ENCODE results near the gene GJB6. TPM values are rescaled to one million over a fixed set of nuclear protein-coding genes. Genes with fewer than 3 reads are reported as not detected.
A peak's percentile ranks its signal among the peaks of the same experiment; 100 is the strongest.

Gene GJB6
- total RNA-seq, 1 donor from 2014 or later, result not detected

DNA sequence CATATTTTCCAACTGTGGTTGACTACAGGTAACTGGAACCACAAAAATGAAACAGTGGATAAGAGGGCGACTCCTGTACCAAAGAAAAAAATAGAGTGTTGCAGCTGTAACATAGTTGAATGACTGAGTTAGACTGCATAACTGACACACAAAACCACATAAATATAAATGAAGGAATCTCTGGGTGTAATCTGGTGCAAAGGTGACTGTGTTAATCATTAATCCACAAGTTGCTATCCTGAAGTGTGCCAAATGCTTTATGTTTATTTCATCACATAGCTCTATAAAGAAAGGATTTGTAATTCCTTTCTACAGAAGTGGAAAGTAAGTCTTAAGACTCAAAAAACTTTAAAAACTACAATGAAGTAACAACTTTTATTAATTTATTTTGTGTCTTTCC, 33.3 kb downstream of the GJB6 start:
- Histone ChIP-seq H3K4me3 (ENCODE audit: low read length in 3 of 3) (no peak overlapping the region), H3K36me3 (ENCODE audit: control insufficient read depth in 3 of 3, insufficient read depth in 3 of 3, low read length in 3 of 3) (no peaks in the 10 kb centered on the region), H3K27ac (ENCODE audit: low read depth, low read length) (no peak overlapping the region), H3K9me3 (ENCODE audit: control insufficient read depth in 3 of 3, low read length in 3 of 3) (no peaks in the 10 kb centered on the region), H3K27me3 (ENCODE audit: control insufficient read depth in 3 of 3, insufficient read depth in 3 of 3, low read length in 3 of 3) (peaks cover 23 to 35% (median 31%) of the 10 kb centered on the region in 3 donors), H3K9ac (ENCODE audit: low read depth in 1 of 3, low read length in 3 of 3) (no peak overlapping the region), H3K4me1 (ENCODE audit: control insufficient read depth in 3 of 3, insufficient read depth in 3 of 3, low read length in 3 of 3) (peaks cover 2 to 7% (median 7%) of the 10 kb centered on the region in 3 donors)

DNA sequence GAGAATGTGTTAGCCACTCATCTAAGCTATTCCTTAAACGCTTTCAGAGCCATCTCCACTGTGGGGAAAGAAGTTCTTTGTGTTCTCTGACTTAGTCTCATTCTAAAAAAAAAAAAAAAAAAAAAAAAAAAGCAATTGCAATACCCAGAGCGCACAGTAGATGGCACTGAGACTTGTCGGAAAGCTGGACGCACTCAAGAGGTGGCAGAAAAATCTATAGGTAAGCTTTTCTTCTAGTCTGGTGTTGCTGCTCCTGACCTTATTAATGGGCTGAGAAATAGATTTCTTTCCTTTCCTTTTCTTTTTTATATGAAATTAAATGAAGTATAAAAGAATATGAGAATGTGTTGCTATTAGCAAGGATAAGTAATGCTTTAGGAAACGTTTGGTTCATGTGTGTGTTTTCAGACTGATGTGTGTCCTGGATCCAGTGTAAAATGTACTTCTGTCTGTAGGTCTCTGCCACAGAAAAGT, 34.7 kb downstream of the GJB6 start:
- Histone ChIP-seq H3K4me1 (ENCODE audit: control insufficient read depth in 3 of 3, insufficient read depth in 3 of 3, low read length in 3 of 3) (peaks cover 10 to 14% (median 12%) of the 10 kb centered on the region in 3 donors), H3K9me3 (ENCODE audit: control insufficient read depth in 3 of 3, low read length in 3 of 3) (no peaks in the 10 kb centered on the region), H3K4me3 (ENCODE audit: low read length in 3 of 3) (no peak overlapping the region), H3K27me3 (ENCODE audit: control insufficient read depth in 3 of 3, insufficient read depth in 3 of 3, low read length in 3 of 3) (peaks cover 30 to 43% (median 39%) of the 10 kb centered on the region in 3 donors), H3K9ac (ENCODE audit: low read depth in 1 of 3, low read length in 3 of 3) (no peak overlapping the region), H3K27ac (ENCODE audit: low read depth, low read length) (no peak overlapping the region), H3K36me3 (ENCODE audit: control insufficient read depth in 3 of 3, insufficient read depth in 3 of 3, low read length in 3 of 3) (no peaks in the 10 kb centered on the region)

DNA sequence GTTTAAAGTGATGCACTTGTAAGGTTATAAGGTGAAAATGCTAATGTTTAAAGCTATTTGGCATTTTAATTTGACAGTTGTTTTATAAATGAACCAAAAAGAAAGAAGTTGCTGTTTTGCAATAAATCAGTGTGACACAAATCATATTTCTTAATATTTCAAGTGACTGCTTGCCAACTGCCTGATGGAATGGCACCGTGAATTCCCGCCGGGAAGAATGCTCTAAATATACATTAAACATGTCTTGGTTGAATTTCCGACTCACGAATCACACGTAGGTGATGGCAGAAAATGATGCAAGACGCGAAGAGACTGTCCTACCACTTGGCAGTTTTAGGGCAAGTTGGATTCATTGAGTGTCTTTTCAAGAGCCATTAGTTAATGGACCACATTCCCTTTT, 36.3 kb downstream of the GJB6 start:
- peaks cover 36 to 59% (median 50%) of the 10 kb centered on the region in 3 donors for H3K27me3 ChIP-seq (ENCODE audit: control insufficient read depth in 3 of 3, insufficient read depth in 3 of 3, low read length in 3 of 3)
- no peak overlapping the region for H3K27ac ChIP-seq (ENCODE audit: low read depth, low read length)
- H3K36me3 ChIP-seq (ENCODE audit: control insufficient read depth in 3 of 3, insufficient read depth in 3 of 3, low read length in 3 of 3), result no peaks in the 10 kb centered on the region
- no peak overlapping the region for H3K9ac ChIP-seq (ENCODE audit: low read depth in 1 of 3, low read length in 3 of 3)
- peaks cover 16 to 20% (median 18%) of the 10 kb centered on the region in 3 donors for H3K4me1 ChIP-seq (ENCODE audit: control insufficient read depth in 3 of 3, insufficient read depth in 3 of 3, low read length in 3 of 3)
- H3K4me3 ChIP-seq (ENCODE audit: low read length in 3 of 3), result no peak overlapping the region
- no peaks in the 10 kb centered on the region for H3K9me3 ChIP-seq (ENCODE audit: control insufficient read depth in 3 of 3, low read length in 3 of 3)

DNA sequence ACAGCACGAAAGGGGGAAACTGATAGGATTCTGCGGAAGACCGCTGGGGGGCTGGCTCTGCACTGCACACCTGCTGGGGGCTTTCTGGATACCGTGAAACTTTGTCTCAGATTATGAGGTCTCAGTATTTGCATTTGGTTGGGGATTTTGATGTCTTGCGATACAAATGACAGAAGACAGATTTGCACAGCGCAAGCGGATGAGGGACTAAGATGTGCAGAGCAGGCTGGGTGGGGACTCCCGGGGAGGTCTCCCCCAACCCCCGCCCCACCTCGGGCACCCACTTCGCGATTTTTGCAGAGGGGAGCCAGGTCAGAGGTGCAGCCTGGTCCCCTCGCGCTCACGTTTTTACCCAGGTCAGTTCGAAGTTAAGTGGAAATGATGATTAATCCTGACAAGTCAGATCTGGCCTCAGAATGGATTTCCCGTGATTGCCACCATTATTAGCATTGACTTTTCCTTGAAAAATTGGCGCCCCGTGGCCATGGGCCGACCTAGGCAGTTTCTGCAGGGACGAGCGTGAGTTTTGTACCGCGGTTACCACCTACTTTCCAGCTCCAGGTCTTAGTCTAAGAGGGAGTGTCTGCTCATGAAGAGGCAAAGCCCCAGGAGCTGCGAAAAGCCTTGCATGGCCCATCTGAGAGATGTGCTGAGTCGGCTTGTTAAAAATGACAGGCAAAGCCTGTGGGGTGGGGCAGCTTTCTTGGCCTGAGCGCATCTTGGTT, 38.0 kb downstream of the GJB6 start:
- H3K27ac ChIP-seq (ENCODE audit: low read depth, low read length), result no peak overlapping the region
- H3K4me3 ChIP-seq (ENCODE audit: low read length in 3 of 3), result no peak overlapping the region
- H3K4me1 ChIP-seq (ENCODE audit: control insufficient read depth in 3 of 3, insufficient read depth in 3 of 3, low read length in 3 of 3), result peaks cover 16 to 20% (median 18%) of the 10 kb centered on the region in 3 donors

DNA sequence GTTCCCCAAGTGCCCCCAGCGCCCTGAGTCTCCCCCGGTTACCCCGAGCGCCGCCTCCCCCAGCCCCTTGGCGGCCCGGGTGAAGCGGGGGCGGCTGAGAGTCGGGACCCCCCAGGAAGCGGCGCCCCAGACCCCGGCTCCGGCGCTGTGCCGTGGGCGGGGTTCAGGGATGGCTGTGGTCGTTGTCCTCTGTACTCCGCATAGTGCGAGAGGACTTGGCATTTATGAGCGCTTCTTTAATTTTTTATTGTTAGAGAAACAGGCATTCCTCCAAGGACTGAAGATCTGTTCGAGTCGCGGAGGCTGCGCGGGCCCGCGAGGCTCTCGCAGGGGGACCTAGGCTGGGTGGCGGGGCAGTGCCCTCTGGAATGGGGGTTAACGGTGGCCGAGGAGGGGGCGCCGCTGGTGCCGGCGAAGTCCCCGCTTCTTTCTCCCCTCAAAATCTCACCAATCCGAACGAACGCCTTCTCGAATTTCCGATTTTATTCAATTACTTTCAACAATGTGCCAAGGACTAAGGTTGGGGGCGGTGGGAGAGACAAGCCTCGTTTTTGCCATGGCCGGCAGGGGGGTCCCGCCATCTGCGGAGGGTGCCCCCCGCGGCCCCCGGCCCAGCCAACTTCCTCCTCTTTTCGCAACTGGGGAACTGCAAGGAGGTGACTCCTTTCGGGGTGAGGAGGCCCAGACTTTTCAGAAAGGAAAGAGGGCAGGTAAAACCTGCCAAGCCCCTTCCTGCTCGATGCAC, 38.8 kb downstream of the GJB6 start:
- H3K9ac ChIP-seq (ENCODE audit: low read depth in 1 of 3, low read length in 3 of 3), result no peak overlapping the region
- no peak overlapping the region for H3K27ac ChIP-seq (ENCODE audit: low read depth, low read length)
- peak overlapping the region; percentile 23 to 40 (median 35) for H3K4me3 ChIP-seq (ENCODE audit: low read length in 3 of 3)
- no peaks in the 10 kb centered on the region for H3K36me3 ChIP-seq (ENCODE audit: control insufficient read depth in 3 of 3, insufficient read depth in 3 of 3, low read length in 3 of 3)
- H3K9me3 ChIP-seq (ENCODE audit: control insufficient read depth in 3 of 3, low read length in 3 of 3), result no peaks in the 10 kb centered on the region
- H3K27me3 ChIP-seq (ENCODE audit: control insufficient read depth in 3 of 3, insufficient read depth in 3 of 3, low read length in 3 of 3), result peaks cover 41 to 66% (median 50%) of the 10 kb centered on the region in 3 donors
- peaks cover 16 to 20% (median 18%) of the 10 kb centered on the region in 3 donors for H3K4me1 ChIP-seq (ENCODE audit: control insufficient read depth in 3 of 3, insufficient read depth in 3 of 3, low read length in 3 of 3)

More for the DNA sequence above, 38.0 kb downstream of the GJB6 start:
- Histone ChIP-seq H3K9ac (ENCODE audit: low read depth in 1 of 3, low read length in 3 of 3) (no peak overlapping the region), H3K36me3 (ENCODE audit: control insufficient read depth in 3 of 3, insufficient read depth in 3 of 3, low read length in 3 of 3) (no peaks in the 10 kb centered on the region), H3K27me3 (ENCODE audit: control insufficient read depth in 3 of 3, insufficient read depth in 3 of 3, low read length in 3 of 3) (peaks cover 41 to 66% (median 50%) of the 10 kb centered on the region in 3 donors), H3K9me3 (ENCODE audit: control insufficient read depth in 3 of 3, low read length in 3 of 3) (no peaks in the 10 kb centered on the region)

DNA sequence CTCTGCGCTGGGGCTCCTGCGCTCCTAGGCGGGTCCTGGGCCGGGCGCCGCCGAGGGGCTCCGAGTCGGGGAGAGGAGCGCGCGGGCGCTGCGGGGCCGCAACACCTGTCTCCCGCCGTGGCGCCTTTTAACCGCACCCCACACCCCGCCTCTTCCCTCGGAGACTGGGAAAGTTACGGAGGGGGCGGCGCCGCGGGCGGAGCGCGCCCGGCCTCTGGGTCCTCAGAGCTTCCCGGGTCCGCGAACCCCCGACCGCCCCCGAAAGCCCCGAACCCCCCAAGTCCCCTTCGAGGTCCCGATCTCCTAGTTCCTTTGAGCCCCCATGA, 39.3 kb downstream of the GJB6 start, which contains the start of gene GJB2:
GJB2 (minus strand) TSS at position 103 of the 326 bp plus-strand sequence. CDS start 3,357 bp downstream, outside the sequence.
- Histone ChIP-seq H3K36me3 (ENCODE audit: control insufficient read depth in 3 of 3, insufficient read depth in 3 of 3, low read length in 3 of 3) (no peaks in the 10 kb centered on the region), H3K4me1 (ENCODE audit: control insufficient read depth in 3 of 3, insufficient read depth in 3 of 3, low read length in 3 of 3) (peaks cover 16 to 20% (median 18%) of the 10 kb centered on the region in 3 donors), H3K27me3 (ENCODE audit: control insufficient read depth in 3 of 3, insufficient read depth in 3 of 3, low read length in 3 of 3) (peaks cover 41 to 66% (median 50%) of the 10 kb centered on the region in 3 donors), H3K9me3 (ENCODE audit: control insufficient read depth in 3 of 3, low read length in 3 of 3) (no peaks in the 10 kb centered on the region), H3K9ac (ENCODE audit: low read depth in 1 of 3, low read length in 3 of 3) (peak within 1 kb of the TSS in 2 of 3 donors; percentile 14 to 16), H3K27ac (ENCODE audit: low read depth, low read length) (no peak within 1 kb of the TSS), H3K4me3 (ENCODE audit: low read length in 3 of 3) (peak within 1 kb of the TSS; percentile 52 to 69 (median 68))

DNA sequence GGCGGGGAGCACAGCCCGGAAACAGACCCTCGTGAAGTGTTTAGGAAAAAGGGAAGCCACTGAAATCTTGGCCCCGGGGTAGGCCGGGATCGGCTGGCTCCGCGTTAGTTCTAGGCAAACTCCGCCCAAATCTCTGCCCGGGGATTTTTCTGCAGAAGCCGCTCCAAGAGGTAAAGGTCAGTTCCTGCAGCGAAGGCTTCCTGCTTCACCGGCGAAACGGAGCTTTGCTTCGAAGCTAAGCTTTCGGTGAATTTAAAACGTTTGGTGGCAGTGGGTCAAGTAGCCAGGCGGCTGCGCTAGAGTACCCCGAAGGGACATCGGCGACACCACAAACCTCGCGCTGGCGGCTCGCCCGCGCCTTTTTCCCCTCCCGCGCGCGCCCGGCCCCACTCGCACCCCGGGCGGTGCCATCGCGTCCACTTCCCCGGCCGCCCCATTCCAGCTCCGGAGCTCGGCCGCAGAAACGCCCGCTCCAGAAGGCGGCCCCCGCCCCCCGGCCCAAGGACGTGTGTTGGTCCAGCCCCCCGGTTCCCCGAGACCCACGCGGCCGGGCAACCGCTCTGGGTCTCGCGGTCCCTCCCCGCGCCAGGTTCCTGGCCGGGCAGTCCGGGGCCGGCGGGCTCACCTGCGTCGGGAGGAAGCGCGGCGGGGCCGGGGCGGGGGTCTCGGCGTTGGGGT, 39.8 kb downstream of the GJB6 start:
- no peaks in the 10 kb centered on the region for H3K9me3 ChIP-seq (ENCODE audit: control insufficient read depth in 3 of 3, low read length in 3 of 3)
- no peaks in the 10 kb centered on the region for H3K36me3 ChIP-seq (ENCODE audit: control insufficient read depth in 3 of 3, insufficient read depth in 3 of 3, low read length in 3 of 3)
- H3K4me1 ChIP-seq (ENCODE audit: control insufficient read depth in 3 of 3, insufficient read depth in 3 of 3, low read length in 3 of 3), result peaks cover 16 to 20% (median 18%) of the 10 kb centered on the region in 3 donors
- peak overlapping the region in 2 of 3 donors; percentile 14 to 16 for H3K9ac ChIP-seq (ENCODE audit: low read depth in 1 of 3, low read length in 3 of 3)
- H3K27ac ChIP-seq (ENCODE audit: low read depth, low read length), result no peak overlapping the region
- peak overlapping the region; percentile 52 to 69 (median 68) for H3K4me3 ChIP-seq (ENCODE audit: low read length in 3 of 3)
- H3K27me3 ChIP-seq (ENCODE audit: control insufficient read depth in 3 of 3, insufficient read depth in 3 of 3, low read length in 3 of 3), result peaks cover 41 to 66% (median 50%) of the 10 kb centered on the region in 3 donors

DNA sequence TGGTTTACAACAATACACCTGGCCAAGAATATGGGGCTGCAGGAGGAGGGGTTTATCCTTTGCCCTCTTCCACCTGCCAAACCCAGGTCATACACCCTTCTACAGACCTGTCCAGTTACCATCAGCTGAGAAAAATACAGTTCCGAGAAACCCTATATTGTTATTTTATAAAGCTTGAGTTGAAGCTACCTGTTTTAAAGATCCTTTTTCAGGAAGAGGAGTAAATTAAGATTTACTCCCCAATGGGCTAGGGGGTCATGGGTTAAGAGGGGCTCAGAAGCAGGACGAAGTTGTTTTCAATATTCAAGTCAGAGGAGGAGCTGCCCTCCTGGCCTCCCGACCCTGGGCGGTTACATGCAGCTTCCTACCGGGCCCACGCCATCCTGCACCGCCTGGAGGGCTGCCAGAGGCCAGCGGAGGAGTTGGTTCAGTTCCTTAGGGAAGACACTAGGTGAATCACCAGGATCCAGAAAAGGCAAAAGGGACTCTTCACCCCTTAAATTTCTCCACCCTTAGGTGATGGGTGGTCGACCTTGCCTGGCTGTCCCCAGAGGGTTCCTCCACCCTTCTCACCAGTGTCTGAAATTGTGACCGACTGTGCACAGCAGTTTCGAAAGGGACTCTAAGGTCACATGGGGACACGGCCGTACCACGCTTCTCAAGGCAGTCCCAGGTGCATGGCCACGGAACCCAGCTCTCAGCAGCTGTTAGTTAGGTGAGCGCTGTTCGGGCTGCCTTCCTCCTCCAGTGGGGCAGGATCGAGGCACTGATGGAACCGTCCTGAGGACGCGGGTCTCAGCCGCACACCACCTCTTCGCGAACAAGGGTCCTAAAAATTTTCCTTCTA, 40.6 kb downstream of the GJB6 start:
- Histone ChIP-seq H3K4me3 (ENCODE audit: low read length in 3 of 3) (peak overlapping the region in 2 of 3 donors; percentile 52 to 68), H3K27ac (ENCODE audit: low read depth, low read length) (no peak overlapping the region), H3K9me3 (ENCODE audit: control insufficient read depth in 3 of 3, low read length in 3 of 3) (no peaks in the 10 kb centered on the region), H3K36me3 (ENCODE audit: control insufficient read depth in 3 of 3, insufficient read depth in 3 of 3, low read length in 3 of 3) (no peaks in the 10 kb centered on the region), H3K9ac (ENCODE audit: low read depth in 1 of 3, low read length in 3 of 3) (peak overlapping the region in 2 of 3 donors; percentile 14 to 16), H3K4me1 (ENCODE audit: control insufficient read depth in 3 of 3, insufficient read depth in 3 of 3, low read length in 3 of 3) (peaks cover 16 to 20% (median 18%) of the 10 kb centered on the region in 3 donors), H3K27me3 (ENCODE audit: control insufficient read depth in 3 of 3, insufficient read depth in 3 of 3, low read length in 3 of 3) (peaks cover 41 to 59% (median 44%) of the 10 kb centered on the region in 3 donors)
